Fibroblast of lung (primary cell): Measurements from ENCODE around the gene OCA2. TPM values are rescaled to one million over a fixed set of nuclear protein-coding genes. Genes with fewer than 3 reads are reported as not detected.

Experiments used
- DNase-seq, 2 donors: peaks; one replicate each; pipeline versions ENCODE4 v3.0.0 to v3.0.0-alpha.2; 2010; ENCODE audit warnings: low read depth in 2 of 2
- H2AFZ ChIP-seq: 2 replicates; pipeline ENCODE4 v1.5.1; 2012; ENCODE audit warnings: low read length, control low read depth, inconsistent platforms
- H3K27ac ChIP-seq: 2 replicates; pipeline ENCODE4 v1.5.1; 2011; ENCODE audit warnings: low read length, control low read depth; ENCODE audit not compliant: insufficient read depth
- H3K27me3 ChIP-seq: 2 replicates; pipeline ENCODE4 v1.5.1; 2011; ENCODE audit warnings: mild to moderate bottlenecking, low read length; ENCODE audit not compliant: control insufficient read depth, insufficient read depth
- H3K36me3 ChIP-seq: 2 replicates; pipeline ENCODE4 v1.5.1; 2011; ENCODE audit warnings: low read length; ENCODE audit not compliant: control insufficient read depth, insufficient read depth
- H3K4me1 ChIP-seq: 2 replicates; pipeline ENCODE4 v1.5.1; 2011; ENCODE audit warnings: low read length; ENCODE audit not compliant: control insufficient read depth, insufficient read depth; ENCODE audit errors: extremely low read depth
- H3K4me2 ChIP-seq: 2 replicates; pipeline ENCODE4 v1.5.1; 2011; ENCODE audit warnings: low read length, control low read depth; ENCODE audit not compliant: insufficient read depth; ENCODE audit errors: extremely low read depth
- H3K4me3 ChIP-seq, 4 experiments: fragments of 200-600 bp in 1 of 4; sonication (generic) in 1 of 4; replicated peaks in 1 of 4; 2 replicates each; pipeline ENCODE4 v1.5.1; 2011 to 2016; ENCODE audit warnings: low read length in 4 of 4, low read depth in 3 of 4, mild to moderate bottlenecking in 3 of 4, control low read depth in 2 of 4, inconsistent platforms in 1 of 4, mixed read lengths in 1 of 4; ENCODE audit not compliant: insufficient read depth in 1 of 4; ENCODE audit errors: control extremely low read depth in 1 of 4
- H3K79me2 ChIP-seq: 2 replicates; pipeline ENCODE4 v1.5.1; 2012; ENCODE audit warnings: mild to moderate bottlenecking, low read length, inconsistent platforms; ENCODE audit not compliant: control insufficient read depth, insufficient read depth
- H3K9ac ChIP-seq: 2 replicates; pipeline ENCODE4 v1.5.1; 2011; ENCODE audit warnings: mild to moderate bottlenecking, low read length, control low read depth; ENCODE audit not compliant: insufficient read depth
- H3K9me3 ChIP-seq: 2 replicates; pipeline ENCODE4 v1.5.1; 2012; ENCODE audit warnings: low read depth, low read length; ENCODE audit not compliant: control insufficient read depth, insufficient read depth
- H4K20me1 ChIP-seq: 2 replicates; pipeline ENCODE4 v1.5.1; 2011; ENCODE audit warnings: low read length; ENCODE audit not compliant: control insufficient read depth, insufficient read depth; ENCODE audit errors: extremely low read depth
- CTCF ChIP-seq, 2 donors: IDR thresholded peaks in 1 of 2; conservative IDR thresholded peaks in 1 of 2; 1 replicate in 1 of 2; 2 replicates in 1 of 2; pipeline ENCODE4 v1.5.1; 2011 to 2012; ENCODE audit warnings: low read length in 2 of 2, control low read depth in 1 of 2, inconsistent platforms in 1 of 2, low read depth in 1 of 2, mild to moderate bottlenecking in 1 of 2
- EZH2 ChIP-seq: IDR thresholded peaks from 2 replicates; pipeline ENCODE4 v1.5.1; 2012; ENCODE audit warnings: low read length, control low read depth, mild to moderate bottlenecking; ENCODE audit errors: missing control alignments
- polyA plus RNA-seq, 2 donors: library from polyadenylated mRNA; depleted of rRNA in 1 of 2; stranded (reverse) in 1 of 2; unstranded in 1 of 2; fragments of >200 nt; gene quantifications; 2 replicates each; pipeline ENCODE4 v1.2.1, GENCODE V29; 2011 to 2012; ENCODE audit warnings: missing spikeins in 1 of 2
- total RNA-seq: library from RNA; depleted of rRNA; stranded (reverse); fragments of >200 nt; gene quantifications from 2 replicates; pipeline ENCODE4 v1.2.1, GENCODE V29; 2014

OCA2 gene
- total and polyA plus RNA-seq, 2 donors (not counting 1 experiment from before 2014, with no cell fraction given), result not detected

GRCh38 chr15:27764339-27764738 is 334.8 kb downstream of the OCA2 start:
- Histone ChIP-seq H3K36me3 (no peaks in the 10 kb centered on the region), H3K4me2 (no peak overlapping the region), H3K4me3 (no peak overlapping the region), H4K20me1 (no peaks in the 10 kb centered on the region), H3K79me2 (no peaks in the 10 kb centered on the region), H3K9me3 (no peaks in the 10 kb centered on the region), H3K27me3 (no peaks in the 10 kb centered on the region), H3K9ac (no peak overlapping the region), H3K27ac (no peak overlapping the region), H2AFZ (no peak overlapping the region), H3K4me1 (no peaks in the 10 kb centered on the region)
- TF ChIP-seq CTCF (conservative IDR thresholded peaks at IDR 0.05 in 1 of 2, IDR thresholded peaks at IDR 0.05 in 1 of 2; ENCODE audit: low read depth in 1 of 2, low read length in 2 of 2) (no peak), EZH2 (no peak)
- DNase-seq, result no peak

DNA sequence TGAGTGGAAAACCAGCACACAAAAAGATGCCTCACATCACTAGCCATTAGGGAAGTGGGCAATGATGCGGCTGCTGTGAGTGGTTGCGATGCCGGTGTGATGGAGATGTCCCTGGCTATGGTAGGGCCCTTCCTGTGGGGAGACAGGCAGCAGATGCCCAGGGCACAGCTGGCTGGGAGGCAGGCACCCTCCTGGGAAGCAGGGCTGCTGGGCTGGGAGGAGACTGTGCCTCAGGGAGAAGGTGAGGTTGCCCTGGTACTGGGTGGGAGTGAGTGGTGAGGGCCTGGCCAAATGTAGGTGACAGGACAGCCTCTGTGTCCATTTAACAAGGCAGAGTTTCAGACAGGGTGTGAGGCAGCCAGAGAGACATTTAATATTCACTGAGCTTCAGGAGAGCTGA is 335.6 kb downstream of the OCA2 start:
- Histone ChIP-seq H3K27me3 (no peaks in the 10 kb centered on the region), H3K27ac (no peak overlapping the region), H3K79me2 (no peaks in the 10 kb centered on the region), H3K9ac (no peak overlapping the region), H3K4me2 (no peak overlapping the region), H4K20me1 (no peaks in the 10 kb centered on the region), H3K4me1 (no peaks in the 10 kb centered on the region), H3K4me3 (no peak overlapping the region), H3K36me3 (no peaks in the 10 kb centered on the region), H2AFZ (no peak overlapping the region), H3K9me3 (no peaks in the 10 kb centered on the region)
- no peak for DNase-seq
- no peak for TF ChIP-seq CTCF (conservative IDR thresholded peaks at IDR 0.05 in 1 of 2, IDR thresholded peaks at IDR 0.05 in 1 of 2; ENCODE audit: low read depth in 1 of 2, low read length in 2 of 2)
- TF ChIP-seq EZH2, result no peak

DNA sequence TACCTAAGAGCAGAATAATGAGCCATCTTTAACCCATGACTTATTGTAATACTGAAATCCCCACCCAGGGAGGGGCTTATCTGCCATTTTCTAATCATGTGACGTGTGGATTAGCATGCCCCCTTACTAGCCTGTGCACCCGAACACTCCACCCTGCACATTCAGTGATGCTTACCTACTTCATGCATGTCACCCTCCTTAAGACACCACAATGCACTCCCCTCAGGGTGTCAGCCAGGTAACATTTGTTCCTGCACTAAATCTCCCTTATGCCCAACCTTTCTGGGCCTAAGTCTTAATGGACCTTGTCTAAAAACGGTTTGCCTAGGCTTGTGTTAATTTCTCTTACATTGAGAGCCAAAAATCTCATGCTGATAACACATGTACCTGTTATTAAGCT is 336.6 kb downstream of the OCA2 start:
- TF ChIP-seq CTCF (conservative IDR thresholded peaks at IDR 0.05 in 1 of 2, IDR thresholded peaks at IDR 0.05 in 1 of 2; ENCODE audit: low read depth in 1 of 2, low read length in 2 of 2) (no peak), EZH2 (no peak)
- H3K4me1 ChIP-seq, result no peaks in the 10 kb centered on the region
- H2AFZ ChIP-seq, result no peak overlapping the region
- H3K36me3 ChIP-seq, result no peaks in the 10 kb centered on the region
- no peak overlapping the region for H3K27ac ChIP-seq
- H3K4me2 ChIP-seq, result no peak overlapping the region
- H3K9ac ChIP-seq, result no peak overlapping the region
- no peak for DNase-seq
- H4K20me1 ChIP-seq, result no peaks in the 10 kb centered on the region
- H3K27me3 ChIP-seq, result no peaks in the 10 kb centered on the region
- no peaks in the 10 kb centered on the region for H3K9me3 ChIP-seq
- H3K79me2 ChIP-seq, result no peaks in the 10 kb centered on the region
- no peak overlapping the region for H3K4me3 ChIP-seq
